Measurements from ENCODE around the gene CFAP54.
A peak's percentile ranks its signal among the peaks of the same experiment; 100 is the strongest.

GRCh38 chr12:96489392-96490056 lies at the start of gene CFAP54:
- TF ChIP-seq CTCF (IDR thresholded peaks at IDR 0.05): peak; percentile 95
- TF ChIP-seq REST (IDR thresholded peaks at IDR 0.05; ENCODE audit: insufficient read depth in 1 of 2, low read depth in 2 of 2, low read length in 1 of 2): no peak
- TF ChIP-seq POLR2AphosphoS5 (IDR thresholded peaks at IDR 0.05; ENCODE audit: low read depth, low read length): no peak
